ENCODE measurements around the gene CCDC7.
"Not testable (repeated sequence)": the region's sequence is repeated elsewhere in the genome, so short reads cannot be mapped to it uniquely, and the experiment has no call there.

Gene CCDC7

GRCh38 chr10:32680803-32681557 lies 235.0 kb downstream of the CCDC7 start:
- peaks cover 0 to 2% (median 0%) of the 10 kb centered on the region in 5 donors for H3K36me3 ChIP-seq (ENCODE audit: control insufficient read depth in 5 of 5, insufficient read depth in 5 of 5, low read length in 5 of 5)
- no peak overlapping the region for H3K4me3 ChIP-seq (ENCODE audit: low read depth in 1 of 5, low read length in 5 of 5)
- H3K27me3 ChIP-seq (ENCODE audit: control insufficient read depth in 5 of 5, insufficient read depth in 4 of 5, low read length in 5 of 5), result no peaks in the 10 kb centered on the region
- no peak overlapping the region for H3K9ac ChIP-seq (ENCODE audit: low read length in 5 of 5)
- H3K27ac ChIP-seq (ENCODE audit: low read depth, low read length), result no peak overlapping the region
- peaks cover 5 to 22% (median 11%) of the 10 kb centered on the region in 5 donors for H3K9me3 ChIP-seq (ENCODE audit: control insufficient read depth in 5 of 5, low read length in 5 of 5)
- H3K4me1 ChIP-seq (ENCODE audit: control insufficient read depth in 5 of 5, insufficient read depth in 5 of 5, low read length in 5 of 5), result no peaks in the 10 kb centered on the region

GRCh38 chr10:32684291-32684690 lies 238.4 kb downstream of the CCDC7 start:
- no peaks in the 10 kb centered on the region for H3K4me1 ChIP-seq (ENCODE audit: control insufficient read depth in 5 of 5, insufficient read depth in 5 of 5, low read length in 5 of 5)
- peaks cover 0 to 7% (median 4%) of the 10 kb centered on the region in 5 donors for H3K9me3 ChIP-seq (ENCODE audit: control insufficient read depth in 5 of 5, low read length in 5 of 5)
- peaks cover 2 to 11% (median 9%) of the 10 kb centered on the region in 5 donors for H3K36me3 ChIP-seq (ENCODE audit: control insufficient read depth in 5 of 5, insufficient read depth in 5 of 5, low read length in 5 of 5)
- no peaks in the 10 kb centered on the region for H3K27me3 ChIP-seq (ENCODE audit: control insufficient read depth in 5 of 5, insufficient read depth in 4 of 5, low read length in 5 of 5)
- H3K4me3 ChIP-seq (ENCODE audit: low read depth in 1 of 5, low read length in 5 of 5), result no peak overlapping the region
- H3K27ac ChIP-seq (ENCODE audit: low read depth, low read length), result no peak overlapping the region
- no peak overlapping the region for H3K9ac ChIP-seq (ENCODE audit: low read length in 5 of 5)

DNA sequence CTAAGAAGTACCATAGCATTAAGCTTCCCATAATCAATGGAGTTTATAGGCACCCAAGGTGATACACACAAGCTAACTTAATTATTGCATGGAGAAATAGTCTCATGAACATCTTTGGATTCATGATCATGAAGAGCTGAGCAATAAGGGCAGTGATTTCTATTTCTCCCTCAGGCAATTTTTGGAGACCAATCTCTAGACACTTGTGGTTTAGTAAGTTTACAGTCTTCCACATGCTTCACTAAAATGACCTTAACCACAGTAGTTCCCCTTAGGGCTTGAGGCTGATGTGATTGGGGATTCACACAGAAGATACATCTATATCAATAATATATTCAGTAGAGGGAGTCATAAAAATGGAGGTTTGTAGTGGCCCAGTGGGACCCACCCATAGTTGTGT lies 241.2 kb downstream of the CCDC7 start:
- Histone ChIP-seq H3K4me3 (ENCODE audit: low read depth in 1 of 5, low read length in 5 of 5) (no peak overlapping the region), H3K36me3 (ENCODE audit: control insufficient read depth in 5 of 5, insufficient read depth in 5 of 5, low read length in 5 of 5) (peaks cover 2 to 13% (median 9%) of the 10 kb centered on the region in 5 donors), H3K27me3 (ENCODE audit: control insufficient read depth in 5 of 5, insufficient read depth in 4 of 5, low read length in 5 of 5) (no peaks in the 10 kb centered on the region), H3K9ac (ENCODE audit: low read length in 5 of 5) (no peak overlapping the region), H3K9me3 (ENCODE audit: control insufficient read depth in 5 of 5, low read length in 5 of 5) (peaks cover 0 to 5% (median 0%) of the 10 kb centered on the region in 5 donors), H3K27ac (ENCODE audit: low read depth, low read length) (no peak overlapping the region), H3K4me1 (ENCODE audit: control insufficient read depth in 5 of 5, insufficient read depth in 5 of 5, low read length in 5 of 5) (no peaks in the 10 kb centered on the region)

DNA sequence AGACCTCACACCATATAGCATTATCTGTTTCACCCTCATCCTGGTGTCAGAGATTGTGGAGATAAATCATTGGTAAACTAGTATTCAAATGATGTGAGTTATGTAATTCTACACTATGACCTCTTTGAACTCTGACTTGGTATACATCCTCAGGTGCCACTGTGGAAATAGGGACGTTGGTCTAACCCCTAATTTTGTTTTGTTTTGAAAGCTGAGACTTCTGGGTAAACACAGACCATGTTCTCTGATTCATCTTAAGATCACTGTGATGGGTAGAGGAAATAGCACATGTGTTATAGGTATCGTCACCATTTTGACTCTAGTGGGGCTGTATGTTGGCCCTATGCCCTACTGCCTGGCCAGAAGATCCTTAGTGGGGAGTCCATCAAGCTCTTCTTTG lies 241.6 kb downstream of the CCDC7 start:
- Histone ChIP-seq H3K4me3 (ENCODE audit: low read depth in 1 of 5, low read length in 5 of 5) (no peak overlapping the region), H3K9ac (ENCODE audit: low read length in 5 of 5) (no peak overlapping the region), H3K27ac (ENCODE audit: low read depth, low read length) (no peak overlapping the region), H3K9me3 (ENCODE audit: control insufficient read depth in 5 of 5, low read length in 5 of 5) (peaks cover 0 to 4% (median 0%) of the 10 kb centered on the region in 5 donors), H3K27me3 (ENCODE audit: control insufficient read depth in 5 of 5, insufficient read depth in 4 of 5, low read length in 5 of 5) (no peaks in the 10 kb centered on the region), H3K4me1 (ENCODE audit: control insufficient read depth in 5 of 5, insufficient read depth in 5 of 5, low read length in 5 of 5) (no peaks in the 10 kb centered on the region), H3K36me3 (ENCODE audit: control insufficient read depth in 5 of 5, insufficient read depth in 5 of 5, low read length in 5 of 5) (peaks cover 2 to 13% (median 8%) of the 10 kb centered on the region in 5 donors)

GRCh38 chr10:32692174-32692573 lies 246.2 kb downstream of the CCDC7 start:
- no peak overlapping the region for H3K9ac ChIP-seq (ENCODE audit: low read length in 5 of 5)
- peaks cover 2 to 9% (median 5%) of the 10 kb centered on the region in 5 donors for H3K36me3 ChIP-seq (ENCODE audit: control insufficient read depth in 5 of 5, insufficient read depth in 5 of 5, low read length in 5 of 5)
- H3K4me1 ChIP-seq (ENCODE audit: control insufficient read depth in 5 of 5, insufficient read depth in 5 of 5, low read length in 5 of 5), result no peaks in the 10 kb centered on the region
- no peak overlapping the region for H3K27ac ChIP-seq (ENCODE audit: low read depth, low read length)
- H3K27me3 ChIP-seq (ENCODE audit: control insufficient read depth in 5 of 5, insufficient read depth in 4 of 5, low read length in 5 of 5), result no peaks in the 10 kb centered on the region
- H3K4me3 ChIP-seq (ENCODE audit: low read depth in 1 of 5, low read length in 5 of 5), result no peak overlapping the region
- H3K9me3 ChIP-seq (ENCODE audit: control insufficient read depth in 5 of 5, low read length in 5 of 5), result peaks cover 0 to 6% (median 0%) of the 10 kb centered on the region in 5 donors

- Histone ChIP-seq H3K27me3 (ENCODE audit: control insufficient read depth in 5 of 5, insufficient read depth in 4 of 5, low read length in 5 of 5) (no peaks in the 10 kb centered on the region), H3K9me3 (ENCODE audit: control insufficient read depth in 5 of 5, low read length in 5 of 5) (peaks cover 0 to 12% (median 3%) of the 10 kb centered on the region in 5 donors), H3K9ac (ENCODE audit: low read length in 5 of 5) (no peak overlapping the region), H3K36me3 (ENCODE audit: control insufficient read depth in 5 of 5, insufficient read depth in 5 of 5, low read length in 5 of 5) (peaks cover 0 to 7% (median 4%) of the 10 kb centered on the region in 5 donors), H3K4me3 (ENCODE audit: low read depth in 1 of 5, low read length in 5 of 5) (no peak overlapping the region), H3K4me1 (ENCODE audit: control insufficient read depth in 5 of 5, insufficient read depth in 5 of 5, low read length in 5 of 5) (no peaks in the 10 kb centered on the region), H3K27ac (ENCODE audit: low read depth, low read length) (no peak overlapping the region)
Measured at GRCh38 chr10:32693441-32693979, 247.6 kb downstream of the CCDC7 start.

- not testable (repeated sequence) for H3K4me3 ChIP-seq (ENCODE audit: low read depth in 1 of 5, low read length in 5 of 5); H3K27me3 ChIP-seq (ENCODE audit: control insufficient read depth in 5 of 5, insufficient read depth in 4 of 5, low read length in 5 of 5); H3K27ac ChIP-seq (ENCODE audit: low read depth, low read length); H3K36me3 ChIP-seq (ENCODE audit: control insufficient read depth in 5 of 5, insufficient read depth in 5 of 5, low read length in 5 of 5); H3K9ac ChIP-seq (ENCODE audit: low read length in 5 of 5); H3K4me1 ChIP-seq (ENCODE audit: control insufficient read depth in 5 of 5, insufficient read depth in 5 of 5, low read length in 5 of 5)
- peaks cover 0 to 12% (median 3%) of the 10 kb centered on the region in 5 donors for H3K9me3 ChIP-seq (ENCODE audit: control insufficient read depth in 5 of 5, low read length in 5 of 5)
Measured at GRCh38 chr10:32699683-32700082, 253.7 kb downstream of the CCDC7 start.

DNA sequence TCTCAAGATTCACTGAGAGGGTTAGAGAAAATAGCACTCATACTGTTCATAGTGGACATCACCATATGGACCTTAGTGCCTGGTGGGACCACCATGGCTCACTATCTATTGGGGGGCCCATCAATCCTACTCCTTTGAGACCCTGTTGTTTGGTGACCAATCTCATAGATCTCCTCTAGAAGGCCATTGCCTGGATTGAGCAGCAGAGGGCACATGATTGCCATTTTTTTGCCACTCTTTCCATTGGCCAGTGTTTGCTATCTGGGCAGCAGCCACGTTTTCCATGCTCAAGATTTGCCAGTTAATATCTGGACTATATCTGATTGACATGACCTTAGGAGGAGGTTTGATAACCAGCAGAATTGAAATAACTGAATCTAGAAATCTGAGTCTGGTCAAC lies 267.6 kb downstream of the CCDC7 start:
- Histone ChIP-seq H3K4me1 (ENCODE audit: control insufficient read depth in 5 of 5, insufficient read depth in 5 of 5, low read length in 5 of 5) (no peaks in the 10 kb centered on the region), H3K9me3 (ENCODE audit: control insufficient read depth in 5 of 5, low read length in 5 of 5) (peaks cover 0 to 34% (median 15%) of the 10 kb centered on the region in 5 donors), H3K27me3 (ENCODE audit: control insufficient read depth in 5 of 5, insufficient read depth in 4 of 5, low read length in 5 of 5) (no peaks in the 10 kb centered on the region), H3K4me3 (ENCODE audit: low read depth in 1 of 5, low read length in 5 of 5) (no peak overlapping the region), H3K27ac (ENCODE audit: low read depth, low read length) (no peak overlapping the region), H3K9ac (ENCODE audit: low read length in 5 of 5) (no peak overlapping the region), H3K36me3 (ENCODE audit: control insufficient read depth in 5 of 5, insufficient read depth in 5 of 5, low read length in 5 of 5) (no peaks in the 10 kb centered on the region)

DNA sequence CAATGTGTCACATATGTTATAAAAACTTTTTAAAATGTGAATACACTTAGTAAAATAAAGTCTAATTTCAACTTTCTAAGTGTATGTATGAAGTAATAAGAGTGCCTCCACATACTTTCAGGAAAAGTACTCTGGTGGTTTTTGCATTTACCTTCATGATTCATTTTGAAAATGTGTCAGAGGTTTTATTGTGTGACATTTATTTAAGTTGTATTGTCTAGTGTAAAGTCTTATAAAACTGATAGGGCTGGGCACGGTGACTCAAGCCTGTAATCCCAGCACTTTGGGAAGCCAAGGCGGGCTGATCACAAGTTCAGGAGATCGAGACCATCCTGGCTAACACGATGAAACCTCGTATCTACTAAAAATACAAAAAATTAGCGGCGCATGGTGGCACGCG lies 285.6 kb downstream of the CCDC7 start:
- H3K9me3 ChIP-seq (ENCODE audit: control insufficient read depth in 5 of 5, low read length in 5 of 5), result peaks cover 0 to under 1% (median 0%) of the 10 kb centered on the region in 5 donors

GRCh38 chr10:32738958-32739357 lies 293.0 kb downstream of the CCDC7 start:
- Histone ChIP-seq H3K4me3 (ENCODE audit: low read depth in 1 of 5, low read length in 5 of 5) (no peak overlapping the region), H3K9ac (ENCODE audit: low read length in 5 of 5) (no peak overlapping the region), H3K9me3 (ENCODE audit: control insufficient read depth in 5 of 5, low read length in 5 of 5) (peaks cover 0 to 11% (median 4%) of the 10 kb centered on the region in 5 donors), H3K27me3 (ENCODE audit: control insufficient read depth in 5 of 5, insufficient read depth in 4 of 5, low read length in 5 of 5) (no peaks in the 10 kb centered on the region), H3K36me3 (ENCODE audit: control insufficient read depth in 5 of 5, insufficient read depth in 5 of 5, low read length in 5 of 5) (peaks cover 0 to 6% (median 0%) of the 10 kb centered on the region in 5 donors), H3K27ac (ENCODE audit: low read depth, low read length) (no peak overlapping the region), H3K4me1 (ENCODE audit: control insufficient read depth in 5 of 5, insufficient read depth in 5 of 5, low read length in 5 of 5) (no peaks in the 10 kb centered on the region)

More for the DNA sequence above, 285.6 kb downstream of the CCDC7 start:
- Histone ChIP-seq H3K27me3 (ENCODE audit: control insufficient read depth in 5 of 5, insufficient read depth in 4 of 5, low read length in 5 of 5) (no peaks in the 10 kb centered on the region), H3K4me1 (ENCODE audit: control insufficient read depth in 5 of 5, insufficient read depth in 5 of 5, low read length in 5 of 5) (no peaks in the 10 kb centered on the region), H3K9ac (ENCODE audit: low read length in 5 of 5) (no peak overlapping the region), H3K27ac (ENCODE audit: low read depth, low read length) (no peak overlapping the region), H3K4me3 (ENCODE audit: low read depth in 1 of 5, low read length in 5 of 5) (no peak overlapping the region), H3K36me3 (ENCODE audit: control insufficient read depth in 5 of 5, insufficient read depth in 5 of 5, low read length in 5 of 5) (peaks cover 0 to 4% (median 3%) of the 10 kb centered on the region in 5 donors)
